GM12878 (cell line): Measurements from ENCODE around the gene NKD1. TPM values are rescaled to one million over a fixed set of nuclear protein-coding genes. Genes with fewer than 3 reads are reported as not detected.

ENCODE experiments used
- ATAC-seq: fragments of 200-7000 bp; cut with Tn5 transposase; 3 replicates; pipeline ENCODE4 v1.9.1; 2020; ENCODE audit warnings: mild to moderate bottlenecking, moderate library complexity
- BruUV-seq: library from RNA; stranded (reverse); fragments of 400-500 nt; replicated peaks from 2 replicates; lab custom pipeline; 2021; lab: Mats Ljungman, UMichigan
- CTCF ChIA-PET: fragments of 300-600 bp; sonication (Branson Sonifier 250); formaldehyde crosslinking; extraction: SDS; loops from one replicate; lab custom pipeline; 2021; ENCODE audit warnings: inconsistent platforms; lab: Yijun Ruan, JAX
- POLR2A ChIA-PET: fragments of 350-600 bp; formaldehyde crosslinking; extraction: SDS; loops from one replicate; lab custom pipeline; 2021; ENCODE audit warnings: inconsistent platforms; lab: Charles Lee
- RAD21 ChIA-PET: fragments of 300-600 bp; sonication (Branson Sonifier 250); formaldehyde crosslinking; loops from one replicate; lab custom pipeline; 2023; ENCODE audit warnings: antibody characterized with exemption; ENCODE audit not compliant: unreplicated experiment; lab: Charles Lee
- SMC1A ChIA-PET: fragments of 300-600 bp; sonication (Branson Sonifier 250); formaldehyde crosslinking; loops from one replicate; lab custom pipeline; 2023; ENCODE audit not compliant: unreplicated experiment, uncharacterized antibody; lab: Charles Lee
- DNase-seq: peaks from one replicate; pipeline ENCODE4 v3.0.0-alpha.2; 2011; ENCODE audit warnings: low read depth, low spot score
- FAIRE-seq: peaks from 3 replicates; lab custom pipeline; 2011; peaks lifted over from hg19 to GRCh38; lab: Jason Lieb, UNC
- H2AFZ ChIP-seq: 2 replicates; pipeline ENCODE4 v1.6.0; 2011; ENCODE audit warnings: low read depth, low read length, control low read depth; ENCODE audit not compliant: control insufficient read depth
- H3K27ac ChIP-seq: 2 replicates; pipeline ENCODE4 v1.5.1; 2011; ENCODE audit warnings: control low read depth; ENCODE audit not compliant: control insufficient read depth, insufficient read depth
- H3K27me3 ChIP-seq, 2 experiments: replicated peaks in 1 of 2; 2 replicates each; pipeline versions ENCODE4 v1.6.0 to v1.6.1; 2011; ENCODE audit warnings: low read length in 1 of 2; ENCODE audit not compliant: control insufficient read depth in 2 of 2, insufficient read depth in 2 of 2
- H3K36me3 ChIP-seq, 2 experiments: 2 replicates each; pipeline ENCODE4 v1.5.1; 2011; ENCODE audit warnings: low read length in 1 of 2; ENCODE audit not compliant: control insufficient read depth in 2 of 2, insufficient read depth in 2 of 2
- H3K4me1 ChIP-seq: 2 replicates; pipeline ENCODE4 v1.6.1; 2011; ENCODE audit warnings: mild to moderate bottlenecking, low read length, moderate library complexity, mixed read lengths; ENCODE audit not compliant: control insufficient read depth, insufficient read depth
- H3K4me2 ChIP-seq: 2 replicates; pipeline ENCODE4 v1.6.0; 2011; ENCODE audit warnings: control low read depth; ENCODE audit not compliant: control insufficient read depth, insufficient read depth
- H3K4me3 ChIP-seq: fragments of 200-600 bp; sonication (generic); 2 replicates; pipeline ENCODE4 v1.5.1; 2016
- H3K79me2 ChIP-seq: 2 replicates; pipeline ENCODE4 v1.6.0; 2011; ENCODE audit warnings: low read length; ENCODE audit not compliant: control insufficient read depth, insufficient read depth
- H3K9ac ChIP-seq: 2 replicates; pipeline ENCODE4 v1.8.0; 2011; ENCODE audit warnings: low read length, control low read depth, mixed read lengths; ENCODE audit not compliant: control insufficient read depth, insufficient read depth
- H3K9me3 ChIP-seq: replicated peaks from 3 replicates; pipeline ENCODE4 v1.5.1; 2011; ENCODE audit warnings: mild to moderate bottlenecking, low read length; ENCODE audit not compliant: control insufficient read depth, insufficient read depth
- H4K20me1 ChIP-seq: 2 replicates; pipeline ENCODE4 v1.6.0; 2011; ENCODE audit not compliant: control insufficient read depth, insufficient read depth
- FOXM1 ChIP-seq: IDR thresholded peaks from 2 replicates; pipeline ENCODE4 v1.6.1; 2012; ENCODE audit warnings: low read depth, mild to moderate bottlenecking, inconsistent platforms, low read length, moderate library complexity
- NBN ChIP-seq: fragments of 450-650 bp; IDR thresholded peaks from 2 replicates; pipeline ENCODE4 v1.6.1; 2016
- NFYA ChIP-seq: IDR thresholded peaks from 2 replicates; pipeline ENCODE4 v1.6.1; 2011; ENCODE audit warnings: low read depth, mild to moderate bottlenecking, low read length, improper control_type of control experiment, borderline replicate concordance
- TCF7 ChIP-seq: IDR thresholded peaks from 2 replicates; pipeline ENCODE4 v1.6.1; 2014; ENCODE audit warnings: antibody characterized with exemption, borderline replicate concordance
- WRNIP1 ChIP-seq: IDR thresholded peaks from 2 replicates; pipeline ENCODE4 v1.6.1; 2011; ENCODE audit warnings: low read depth, low read length, improper control_type of control experiment, borderline replicate concordance
- WGBS: methylation state at CpG from one replicate; pipeline ENCODE4 v1.1.6; 2016; ENCODE audit warnings: low lambda C conversion rate; ENCODE audit not compliant: insufficient replicate concordance, insufficient coverage; ENCODE audit errors: missing lambda C conversion rate; 5-methylcytosine and 5-hydroxymethylcytosine counted together
- in situ Hi-C: fragments of 300-500 bp; cut with MboI; formaldehyde crosslinking; loops from 9 replicates; pipeline ENCODE4 v1.14.3; 2018; ENCODE audit warnings: mixed read lengths
- intact Hi-C: fragments of 100-400 bp; cut with micrococcal nuclease; formaldehyde crosslinking; loops from one replicate; pipeline ENCODE4 v1.14.2; 2022; ENCODE audit not compliant: unreplicated experiment
- polyA plus RNA-seq, 11 experiments: library from polyadenylated mRNA; depleted of rRNA in 4 of 11; unstranded in 6 of 11; stranded (reverse) in 5 of 11; fragments of >200 nt; fragmentation: Nextera tagmentation in 4 of 11; fragmentation: Illumina TruSeq in 1 of 11; extraction: Ambion mirVana in 4 of 11; extraction: Trizol in 1 of 11; gene quantifications; 1 replicate in 1 of 11; 2 replicates in 10 of 11; pipeline versions ENCODE4 v1.2.1 to v1.2.3, GENCODE V29; 2011 to 2016; ENCODE audit warnings: inconsistent platforms in 2 of 11, missing spikeins in 2 of 11, low read depth in 1 of 11
- total RNA-seq, 4 experiments: library from RNA; depleted of rRNA in 3 of 4; stranded (reverse); fragments of >200 nt in 3 of 4; fragmentation: Illumina TruSeq in 1 of 4; extraction: Trizol in 1 of 4; gene quantifications; 2 replicates each; pipeline versions ENCODE4 v1.2.1 to v1.2.3, GENCODE V29; 2013 to 2021
- TF ChIP-seq, protein P1 (sequence below): IDR thresholded peaks from 2 replicates; pipeline ENCODE4 v1.6.1; 2012; ENCODE audit warnings: low read depth, low read length, improper control_type of control experiment

Gene NKD1
- total and polyA plus RNA-seq, 10 of the 15 experiments (the other 5 are each of a cell fraction or from before 2014, with no cell fraction given): under 0.01 to 0.49 (median 0.04) TPM; not detected in 2

- TF ChIP-seq NBN: no peak
Observed at GRCh38 chr16:50598256-50598894, 50.2 kb downstream of the NKD1 start (continued).

DNA sequence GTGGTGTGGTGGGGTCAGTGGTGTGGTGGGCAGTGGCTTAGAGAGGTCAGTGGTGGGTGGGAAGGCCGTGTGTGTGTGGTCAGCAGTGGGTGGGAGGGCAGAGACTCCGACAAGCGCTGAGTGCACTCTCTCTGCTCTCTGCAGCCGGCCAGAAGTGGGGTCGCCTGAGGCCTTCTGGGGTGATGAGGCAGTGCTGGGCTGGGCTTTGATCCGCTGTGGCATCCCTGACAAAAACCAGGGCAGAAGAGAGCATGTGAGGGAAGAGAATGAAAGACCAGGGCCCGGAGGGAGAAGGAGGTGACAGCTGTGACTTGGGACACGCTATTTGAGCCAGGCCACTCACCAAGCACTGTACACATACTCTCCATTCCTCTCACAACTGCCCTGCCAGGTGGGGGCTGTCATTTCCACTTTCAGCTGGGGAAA lies 50.8 kb downstream of the NKD1 start:
- CTCF ChIA-PET: no interaction called here
- H3K4me3 ChIP-seq: no peak overlapping the region
- SMC1A ChIA-PET: no interaction called here
- no TSS peak for BruUV-seq
- intact Hi-C loops (no loop called here), in situ Hi-C loops (no loop called here)
- H3K9me3 ChIP-seq: no peaks in the 10 kb centered on the region
- no peaks in the 10 kb centered on the region for H4K20me1 ChIP-seq
- no peak overlapping the region for H3K9ac ChIP-seq
- POLR2A ChIA-PET: no interaction called here
- no peaks in the 10 kb centered on the region for H3K36me3 ChIP-seq
- no peaks in the 10 kb centered on the region for H3K27me3 ChIP-seq
- TF ChIP-seq WRNIP1: no peak
- no peak for TF ChIP-seq TCF7
- TF ChIP-seq, protein P1, sequence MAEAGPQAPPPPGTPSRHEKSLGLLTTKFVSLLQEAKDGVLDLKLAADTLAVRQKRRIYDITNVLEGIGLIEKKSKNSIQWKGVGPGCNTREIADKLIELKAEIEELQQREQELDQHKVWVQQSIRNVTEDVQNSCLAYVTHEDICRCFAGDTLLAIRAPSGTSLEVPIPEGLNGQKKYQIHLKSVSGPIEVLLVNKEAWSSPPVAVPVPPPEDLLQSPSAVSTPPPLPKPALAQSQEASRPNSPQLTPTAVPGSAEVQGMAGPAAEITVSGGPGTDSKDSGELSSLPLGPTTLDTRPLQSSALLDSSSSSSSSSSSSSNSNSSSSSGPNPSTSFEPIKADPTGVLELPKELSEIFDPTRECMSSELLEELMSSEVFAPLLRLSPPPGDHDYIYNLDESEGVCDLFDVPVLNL: no peak
- TF ChIP-seq FOXM1: no peak
- no peak for TF ChIP-seq NFYA
- H3K4me1 ChIP-seq: peaks cover 3% of the 10 kb centered on the region; the same call in 1 of the 2 replicates
- no peak overlapping the region for H3K4me2 ChIP-seq
- WGBS: 60% methylated on average over 8 of the region's 8 CpGs
- FAIRE-seq (no peak), ATAC-seq (no peak), DNase-seq (no peak)
- H2AFZ ChIP-seq: no peak overlapping the region
- no peak overlapping the region for H3K27ac ChIP-seq
- RAD21 ChIA-PET: no interaction called here
- no peaks in the 10 kb centered on the region for H3K79me2 ChIP-seq
